Esophagus muscularis mucosa (tissue), 4 donors: ENCODE results near the gene COL5A1. TPM values are rescaled to one million over a fixed set of nuclear protein-coding genes. Genes with fewer than 3 reads are reported as not detected.

Experiments
- DNase-seq: peaks from one replicate; pipeline ENCODE4 v3.0.0-alpha.2; 2017; ENCODE audit errors: extremely low spot score
- H3K27ac ChIP-seq, 4 donors: fragments of 200-600 bp; sonication (generic); replicated peaks in 1 of 4; 1 replicate in 3 of 4; 2 replicates in 1 of 4; pipeline ENCODE4 v1.5.1; 2016 to 2019; ENCODE audit warnings: mild to moderate bottlenecking in 1 of 4
- H3K27me3 ChIP-seq, 4 donors: fragments of 200-600 bp; sonication (generic); one replicate each; pipeline versions ENCODE4 v1.5.1 to v1.6.0; 2016 to 2019
- H3K36me3 ChIP-seq, 4 donors: fragments of 200-600 bp; sonication (generic); one replicate each; pipeline ENCODE4 v1.5.1; 2016 to 2019
- H3K4me1 ChIP-seq, 4 donors: fragments of 200-600 bp; sonication (generic); one replicate each; pipeline ENCODE4 v1.5.1; 2016 to 2019
- H3K4me3 ChIP-seq, 4 donors: fragments of 200-600 bp; sonication (generic); 1 replicate in 2 of 4; 2 replicates in 2 of 4; pipeline ENCODE4 v1.5.1; 2016 to 2019; ENCODE audit warnings: mild to moderate bottlenecking in 4 of 4, moderate library complexity in 1 of 4
- H3K9me3 ChIP-seq, 4 donors: fragments of 200-600 bp; sonication (generic); 1 replicate in 3 of 4; 2 replicates in 1 of 4; pipeline ENCODE4 v1.5.1; 2016 to 2019
- CTCF ChIP-seq, 3 experiments: fragments of 200-600 bp in 2 of 3; fragments of 450-650 bp in 1 of 3; sonication (generic) in 2 of 3; IDR thresholded peaks; one replicate each; pipeline ENCODE4 v1.5.1; 2017 to 2019; ENCODE audit warnings: antibody characterized with exemption in 3 of 3, mild to moderate bottlenecking in 2 of 3, moderate library complexity in 1 of 3
- EP300 ChIP-seq: sonication (generic); formaldehyde crosslinking; IDR thresholded peaks from one replicate; pipeline ENCODE4 v1.6.1; 2017; ENCODE audit warnings: antibody characterized with exemption
- POLR2A ChIP-seq: fragments of 450-650 bp; IDR thresholded peaks from one replicate; pipeline ENCODE4 v1.6.1; 2017; ENCODE audit warnings: antibody characterized with exemption, moderate library complexity, mild to moderate bottlenecking, low read depth
- POLR2AphosphoS5 ChIP-seq, 2 donors: sonication (generic); formaldehyde crosslinking; IDR thresholded peaks; one replicate each; pipeline ENCODE4 v1.6.1; 2017; ENCODE audit warnings: antibody characterized with exemption in 2 of 2
- WGBS: methylation state at CpG from one replicate; pipeline ENCODE4 v1.1.5; 2018; 5-methylcytosine and 5-hydroxymethylcytosine counted together
- intact Hi-C: fragments of 100-400 bp; cut with DNase I; formaldehyde crosslinking; loops from one replicate; pipeline ENCODE4 v1.15.1; 2023
- total RNA-seq, 4 donors: library from RNA; depleted of rRNA; stranded (reverse); fragments of >200 nt; gene quantifications; one replicate each; pipeline versions ENCODE4 v1.1.0 to v1.2.1, GENCODE V29; 2016

COL5A1 gene
- total RNA-seq, 4 donors from 2014 or later: 36.0 to 89.5 (median 56.4) TPM

GRCh38 chr9:134632329-134632728 lies 9.3 kb upstream of the COL5A1 start:
- no peaks in the 10 kb centered on the region for H3K36me3 ChIP-seq
- H3K9me3 ChIP-seq: no peaks in the 10 kb centered on the region
- intact Hi-C loops: no loop called here
- WGBS: 97% methylated on average over 7 of the region's 9 CpGs
- no peak overlapping the region for H3K4me3 ChIP-seq
- no peaks in the 10 kb centered on the region for H3K27me3 ChIP-seq
- H3K4me1 ChIP-seq: no peaks in the 10 kb centered on the region
- no peak for TF ChIP-seq POLR2A
- TF ChIP-seq EP300: no peak
- TF ChIP-seq POLR2AphosphoS5 (IDR thresholded peaks at IDR 0.05): no peak
- TF ChIP-seq CTCF (IDR thresholded peaks at IDR 0.05): no peak
- H3K27ac ChIP-seq: no peak overlapping the region
- DNase-seq: no peak

GRCh38 chr9:134633362-134634142 lies 8.1 kb upstream of the COL5A1 start:
- no peak for DNase-seq
- H3K4me3 ChIP-seq: no peak overlapping the region
- no peaks in the 10 kb centered on the region for H3K36me3 ChIP-seq
- H3K9me3 ChIP-seq: no peaks in the 10 kb centered on the region
- no peak overlapping the region for H3K27ac ChIP-seq
- H3K27me3 ChIP-seq: no peaks in the 10 kb centered on the region
- intact Hi-C loops: no loop called here
- WGBS: 89% methylated on average over 10 of the region's 16 CpGs
- TF ChIP-seq POLR2AphosphoS5 (IDR thresholded peaks at IDR 0.05) (no peak), POLR2A (no peak), EP300 (no peak), CTCF (IDR thresholded peaks at IDR 0.05) (no peak)
- H3K4me1 ChIP-seq: no peaks in the 10 kb centered on the region

- intact Hi-C loops: no loop called here
- DNase-seq: no peak
- no peak overlapping the region for H3K4me3 ChIP-seq
- no peak for TF ChIP-seq EP300
- TF ChIP-seq POLR2AphosphoS5 (IDR thresholded peaks at IDR 0.05): no peak
- TF ChIP-seq CTCF (IDR thresholded peaks at IDR 0.05): no peak
- no peak for TF ChIP-seq POLR2A
- no peaks in the 10 kb centered on the region for H3K27me3 ChIP-seq
- H3K27ac ChIP-seq: no peak overlapping the region
- H3K9me3 ChIP-seq: no peaks in the 10 kb centered on the region
- no peaks in the 10 kb centered on the region for H3K4me1 ChIP-seq
- no peaks in the 10 kb centered on the region for H3K36me3 ChIP-seq
- 91% methylated on average over 6 of the region's 9 CpGs for WGBS
Measured at GRCh38 chr9:134634176-134634575, 7.4 kb upstream of the COL5A1 start.

GRCh38 chr9:134634667-134635230 lies 6.9 kb upstream of the COL5A1 start:
- DNase-seq: no peak
- Histone ChIP-seq H3K4me3 (no peak overlapping the region), H3K4me1 (no peaks in the 10 kb centered on the region), H3K36me3 (no peaks in the 10 kb centered on the region), H3K27me3 (no peaks in the 10 kb centered on the region), H3K27ac (no peak overlapping the region), H3K9me3 (no peaks in the 10 kb centered on the region)
- intact Hi-C loops: no loop called here
- no peak for TF ChIP-seq POLR2A
- no peak for TF ChIP-seq EP300
- no peak for TF ChIP-seq POLR2AphosphoS5 (IDR thresholded peaks at IDR 0.05)
- TF ChIP-seq CTCF (IDR thresholded peaks at IDR 0.05): no peak
- WGBS: 96% methylated on average over 15 of the region's 15 CpGs
